ENCODE results near the gene EXOC3L1. TPM values are rescaled to one million over a fixed set of nuclear protein-coding genes. Genes with fewer than 3 reads are reported as not detected.
A peak's percentile ranks its signal among the peaks of the same experiment; 100 is the strongest.

The EXOC3L1 gene
- total RNA-seq, 1 donor from 2014 or later = not detected

GRCh38 chr16:67192781-67193361, 2.9 kb upstream of the EXOC3L1 start:
- Mint-ChIP-seq H3K4me3 (peak overlapping the region; percentile 92), H3K4me1 (peaks cover 22% of the 10 kb centered on the region), H3K27ac (peak overlapping the region; percentile 57), H3K9me3 (no peaks in the 10 kb centered on the region), H3K36me3 (peaks cover 16% of the 10 kb centered on the region), H3K27me3 (ENCODE audit: insufficient read depth, low read depth) (peaks cover 5% of the 10 kb centered on the region)
- no peaks in the 10 kb centered on the region for H3K9me3 ChIP-seq (ENCODE audit: low read depth)
- peaks cover 29% of the 10 kb centered on the region for H4K20me1 ChIP-seq (ENCODE audit: low read depth)
- H3K4me3 ChIP-seq = peak overlapping the region; percentile 82
- H3K79me2 ChIP-seq (ENCODE audit: low read depth) = peaks cover 24% of the 10 kb centered on the region
- no peak for DNase-seq (ENCODE audit: low spot score)
- H3K9ac ChIP-seq = peak overlapping the region; percentile 90
- peaks cover 7% of the 10 kb centered on the region for H3K4me1 ChIP-seq
- H2AFZ ChIP-seq (replicated peaks) = no peak overlapping the region
- H3K27me3 ChIP-seq = no peaks in the 10 kb centered on the region
- no peak overlapping the region for H3K27ac ChIP-seq
- TF ChIP-seq EZH2phosphoT487 (IDR thresholded peaks at IDR 0.05) (no peak), CTCF (IDR thresholded peaks at IDR 0.05) (no peak), EZH2 (IDR thresholded peaks at IDR 0.05) (no peak)
- no peaks in the 10 kb centered on the region for H3K36me3 ChIP-seq
- H3K4me2 ChIP-seq = peak overlapping the region; percentile 97
- H3F3A ChIP-seq (ENCODE audit: low read depth) = peaks cover 6% of the 10 kb centered on the region

GRCh38 chr16:67191995-67192681, 2.2 kb upstream of the EXOC3L1 start, which contains the start of gene E2F4:
E2F4 (plus strand) TSS chr16:67192155; CDS start chr16:67192228, 73 bp downstream.
- Histone ChIP-seq H3K27me3 (peaks cover under 1% of the 10 kb centered on the region), H3K36me3 (no peaks in the 10 kb centered on the region), H3K4me2 (peak within 1 kb of the TSS; percentile 97), H3K9me3 (ENCODE audit: low read depth) (no peaks in the 10 kb centered on the region), H3K4me3 (peak within 1 kb of the TSS; percentile 82), H3K27ac (no peak within 1 kb of the TSS), H3K9ac (peak within 1 kb of the TSS; percentile 90), H3K4me1 (peaks cover 7% of the 10 kb centered on the region), H4K20me1 (ENCODE audit: low read depth) (peaks cover 27% of the 10 kb centered on the region), H3K79me2 (ENCODE audit: low read depth) (peaks cover 24% of the 10 kb centered on the region), H3F3A (ENCODE audit: low read depth) (no peaks in the 10 kb centered on the region), H2AFZ (replicated peaks) (peak within 1 kb of the TSS; percentile 5)
- Mint-ChIP-seq H3K27me3 (ENCODE audit: insufficient read depth, low read depth) (peaks cover 5% of the 10 kb centered on the region), H3K36me3 (peaks cover 16% of the 10 kb centered on the region), H3K9me3 (no peaks in the 10 kb centered on the region), H3K4me3 (peak within 1 kb of the TSS; percentile 92), H3K27ac (peak within 1 kb of the TSS; percentile 60), H3K4me1 (peaks cover 22% of the 10 kb centered on the region)
- DNase-seq (ENCODE audit: low spot score) = peak; percentile 95
- TF ChIP-seq EZH2 (IDR thresholded peaks at IDR 0.05) = no peak
- TF ChIP-seq CTCF (IDR thresholded peaks at IDR 0.05) = no peak
- TF ChIP-seq EZH2phosphoT487 (IDR thresholded peaks at IDR 0.05) = no peak

GRCh38 chr16:67191411-67191994, 1.6 kb upstream of the EXOC3L1 start:
- Mint-ChIP-seq H3K4me1 (peaks cover 22% of the 10 kb centered on the region), H3K9me3 (no peaks in the 10 kb centered on the region), H3K36me3 (peaks cover 12% of the 10 kb centered on the region), H3K4me3 (peak overlapping the region; percentile 92), H3K27me3 (ENCODE audit: insufficient read depth, low read depth) (peaks cover 5% of the 10 kb centered on the region), H3K27ac (peak overlapping the region; percentile 60)
- H3K4me2 ChIP-seq = peak overlapping the region; percentile 33
- H3F3A ChIP-seq (ENCODE audit: low read depth) = no peaks in the 10 kb centered on the region
- H2AFZ ChIP-seq (replicated peaks) = peak overlapping the region; percentile 5
- TF ChIP-seq EZH2 (IDR thresholded peaks at IDR 0.05) (no peak), CTCF (IDR thresholded peaks at IDR 0.05) (no peak), EZH2phosphoT487 (IDR thresholded peaks at IDR 0.05) (no peak)
- H3K27ac ChIP-seq = no peak overlapping the region
- H3K4me3 ChIP-seq = peak overlapping the region; percentile 82
- peaks cover 24% of the 10 kb centered on the region for H3K79me2 ChIP-seq (ENCODE audit: low read depth)
- H3K9ac ChIP-seq = no peak overlapping the region
- DNase-seq (ENCODE audit: low spot score) = no peak
- H3K36me3 ChIP-seq = no peaks in the 10 kb centered on the region
- peaks cover 7% of the 10 kb centered on the region for H3K4me1 ChIP-seq
- no peaks in the 10 kb centered on the region for H3K9me3 ChIP-seq (ENCODE audit: low read depth)
- peaks cover 26% of the 10 kb centered on the region for H4K20me1 ChIP-seq (ENCODE audit: low read depth)
- H3K27me3 ChIP-seq = peaks cover 7% of the 10 kb centered on the region

All from neural progenitor cell (in vitro differentiated cells).